Motor neuron (in vitro differentiated cells): ENCODE results near the gene HOXC9. TPM values are rescaled to one million over a fixed set of nuclear protein-coding genes. Genes with fewer than 3 reads are reported as not detected.
"Not testable (repeated sequence)": the region's sequence is repeated elsewhere in the genome, so short reads cannot be mapped to it uniquely, and the experiment has no call there.

Experiments used
- ATAC-seq, 8 experiments: fragments of 200-7000 bp; cut with Tn5 transposase; replicated peaks in 6 of 8; 2 replicates each; pipeline ENCODE4 v1.8.0; 2021; ENCODE audit warnings: mild to moderate bottlenecking in 8 of 8, moderate library complexity in 8 of 8
- H3K27ac ChIP-seq, 2 donors: fragments of 250-450 bp; sonication (Bioruptor Pico); 2 replicates each; pipeline ENCODE4 v1.9.0; 2021; ENCODE audit warnings: antibody characterized with exemption in 2 of 2, mild to moderate bottlenecking in 2 of 2, moderate library complexity in 1 of 2
- H3K4me1 ChIP-seq, 2 donors: fragments of 250-450 bp; sonication (Bioruptor Pico); replicated peaks in 1 of 2; 2 replicates each; pipeline ENCODE4 v1.6.1; 2021; ENCODE audit warnings: antibody characterized with exemption in 2 of 2, mild to moderate bottlenecking in 2 of 2, moderate library complexity in 1 of 2
- H3K4me3 ChIP-seq, 5 donors: fragments of 250-450 bp; sonication (Bioruptor Pico); 2 replicates each; pipeline ENCODE4 v1.9.0; 2021; ENCODE audit warnings: antibody characterized with exemption in 5 of 5, mild to moderate bottlenecking in 5 of 5, moderate library complexity in 4 of 5
- WGBS, 10 experiments: fragments of 450-650 bp; shearing (Covaris generic); methylation state at CpG; one replicate each; pipeline ENCODE4 v1.0.0; 2022; 5-methylcytosine and 5-hydroxymethylcytosine counted together
- in situ Hi-C, 9 experiments: fragments of 400-800 bp; cut with MboI; loops; one replicate each; pipeline ENCODE4 v1.15.0; 2021; ENCODE audit warnings: low sequenced_read_pairs in 9 of 9, low pct_unique_long_range_greater_than_20kb in 2 of 9; ENCODE audit not compliant: unreplicated experiment in 9 of 9
- total RNA-seq, 8 experiments: library from RNA; unstranded; fragments of 300-600 nt; gene quantifications; 2 replicates each; pipeline versions ENCODE4 v1.2.3 to v1.2.4, GENCODE V29; 2022

The HOXC9 gene
- total RNA-seq, 8 experiments from 2014 or later: 1.2 to 21.2 (median 2.3) TPM

- Histone ChIP-seq H3K4me3 (peak overlapping the region in 1 of 5 donors; percentile 49), H3K27ac (peak overlapping the region in 1 of 2 donors; percentile 46), H3K4me1 (peaks cover 67 to 91% of the 10 kb centered on the region in 2 donors)
- 20 to 100% (median 100%) methylated on average over 1 of the region's 2 CpGs; no CpG with 5 or more reads in 6 of the 10 experiments for WGBS, 10 experiments
- ATAC-seq: no peak
- in situ Hi-C loops: loop anchor here in 4 of 9 experiments (10.0 to 25.0 kb wide), 4 partner anchors 94 to 321 kb away; partner anchors contain the start of genes GPR84 (in 1 of the 4) and SMUG1 (in 1 of the 4)
Measured at GRCh38 chr12:54041097-54041690, 41.2 kb downstream of the HOXC9 start.

GRCh38 chr12:54042033-54042432, 42.1 kb downstream of the HOXC9 start:
- ATAC-seq: not testable (repeated sequence)
- in situ Hi-C loops: loop anchor here in 4 of 9 experiments (10.0 to 25.0 kb wide), 4 partner anchors 93 to 320 kb away; partner anchors contain the start of genes GPR84 (in 1 of the 4) and SMUG1 (in 1 of the 4)
- H3K4me1 ChIP-seq: peaks cover 58 to 84% of the 10 kb centered on the region in 2 donors
- H3K4me3 ChIP-seq: peak overlapping the region in 1 of 5 donors; percentile 49
- 13 to 100% (median 70%) methylated on average over 1 to 4 of the region's 6 CpGs; no CpG with 5 or more reads in 2 of the 10 experiments for WGBS, 10 experiments
- peak overlapping the region in 1 of 2 donors; percentile 46 for H3K27ac ChIP-seq

GRCh38 chr12:54042970-54043853, 43.3 kb downstream of the HOXC9 start:
- ATAC-seq: peak in 4 of 8 experiments; percentile 1 to 21 (median 8)
- 40 to 100% (median 62%) methylated on average over 1 to 2 of the region's 6 CpGs; no CpG with 5 or more reads in 2 of the 10 experiments for WGBS, 10 experiments
- H3K27ac ChIP-seq: peak overlapping the region; percentile 50 to 97
- peaks cover 56 to 73% of the 10 kb centered on the region in 2 donors for H3K4me1 ChIP-seq
- in situ Hi-C loops: loop anchor here in 4 of 9 experiments (10.0 to 25.0 kb wide), 4 partner anchors 92 to 319 kb away; partner anchors contain the start of genes GPR84 (in 1 of the 4) and SMUG1 (in 1 of the 4)
- H3K4me3 ChIP-seq: peak overlapping the region in 4 of 5 donors; percentile 16 to 49 (median 38)

- in situ Hi-C loops: loop anchor here in 4 of 9 experiments (10.0 to 25.0 kb wide), 4 partner anchors 90 to 318 kb away; partner anchors contain the start of genes GPR84 (in 1 of the 4) and SMUG1 (in 1 of the 4)
- H3K27ac ChIP-seq: peak overlapping the region; percentile 50 to 97
- H3K4me3 ChIP-seq: peak overlapping the region; percentile 16 to 49 (median 40)
- peaks cover 68 to 70% of the 10 kb centered on the region in 2 donors for H3K4me1 ChIP-seq
- peak in 3 of 8 experiments; percentile 35 to 60 (median 43) for ATAC-seq
- WGBS, 10 experiments: 28 to 86% (median 49%) methylated on average over 1 to 5 of the region's 5 CpGs; no CpG with 5 or more reads in 3 of the 10 experiments
Measured at GRCh38 chr12:54044425-54045103, 44.6 kb downstream of the HOXC9 start.

GRCh38 chr12:54045401-54045800, 45.4 kb downstream of the HOXC9 start:
- in situ Hi-C loops: loop anchor here in 4 of 9 experiments (10.0 to 25.0 kb wide), 4 partner anchors 89 to 317 kb away; partner anchors contain the start of genes GPR84 (in 1 of the 4) and SMUG1 (in 1 of the 4)
- no peak for ATAC-seq
- H3K4me3 ChIP-seq: peak overlapping the region; percentile 35 to 49 (median 40)
- H3K4me1 ChIP-seq: peaks cover 66 to 73% of the 10 kb centered on the region in 2 donors
- H3K27ac ChIP-seq: peak overlapping the region; percentile 94 to 97

GRCh38 chr12:54045868-54046521, 46.0 kb downstream of the HOXC9 start:
- Histone ChIP-seq H3K4me1 (peaks cover 68 to 73% of the 10 kb centered on the region in 2 donors), H3K4me3 (peak overlapping the region; percentile 35 to 49 (median 40)), H3K27ac (peak overlapping the region; percentile 94 to 97)
- in situ Hi-C loops: loop anchor here in 4 of 9 experiments (10.0 to 25.0 kb wide), 4 partner anchors 89 to 316 kb away; partner anchors contain the start of genes GPR84 (in 1 of the 4) and SMUG1 (in 1 of the 4)
- ATAC-seq: peak in 2 of 8 experiments; percentile 9 to 12
- WGBS, 10 experiments: 0 to 73% (median 15%) methylated on average over 1 to 8 of the region's 16 CpGs; no CpG with 5 or more reads in 6 of the 10 experiments

GRCh38 chr12:54046809-54047159, 46.8 kb downstream of the HOXC9 start:
- Histone ChIP-seq H3K4me1 (peaks cover 68 to 73% of the 10 kb centered on the region in 2 donors), H3K4me3 (peak overlapping the region; percentile 35 to 49 (median 40)), H3K27ac (peak overlapping the region; percentile 94 to 97)
- peak in 5 of 8 experiments; percentile 12 to 38 (median 19) for ATAC-seq
- 0 to 96% (median 48%) methylated on average over 4 to 14 of the region's 27 CpGs; no CpG with 5 or more reads in 6 of the 10 experiments for WGBS, 10 experiments
- in situ Hi-C loops: loop anchor here in 4 of 9 experiments (10.0 to 25.0 kb wide), 4 partner anchors 88 to 316 kb away; partner anchors contain the start of genes GPR84 (in 1 of the 4) and SMUG1 (in 1 of the 4)

GRCh38 chr12:54047160-54047963, 47.4 kb downstream of the HOXC9 start:
- peak overlapping the region; percentile 35 to 49 (median 40) for H3K4me3 ChIP-seq
- peak overlapping the region; percentile 94 to 97 for H3K27ac ChIP-seq
- peak in 4 of 8 experiments; percentile 7 to 24 (median 12) for ATAC-seq
- WGBS, 10 experiments: 0 to 100% (median 0%) methylated on average over 1 to 14 of the region's 61 CpGs; no CpG with 5 or more reads in 4 of the 10 experiments
- H3K4me1 ChIP-seq: peaks cover 67 to 70% of the 10 kb centered on the region in 2 donors
- in situ Hi-C loops: loop anchor here in 4 of 9 experiments (10.0 to 25.0 kb wide), 4 partner anchors 87 to 315 kb away; partner anchors contain the start of genes GPR84 (in 1 of the 4) and SMUG1 (in 1 of the 4)

GRCh38 chr12:54047964-54048303, 48.0 kb downstream of the HOXC9 start:
- H3K4me1 ChIP-seq: peaks cover 68 to 70% of the 10 kb centered on the region in 2 donors
- ATAC-seq: no peak
- H3K4me3 ChIP-seq: peak overlapping the region; percentile 35 to 49 (median 40)
- WGBS, 10 experiments: 0 to 100% (median 4%) methylated on average over 1 to 7 of the region's 8 CpGs; no CpG with 5 or more reads in 2 of the 10 experiments
- in situ Hi-C loops: loop anchor here in 4 of 9 experiments (10.0 to 25.0 kb wide), 4 partner anchors 87 to 314 kb away; partner anchors contain the start of genes GPR84 (in 1 of the 4) and SMUG1 (in 1 of the 4)
- peak overlapping the region; percentile 94 to 97 for H3K27ac ChIP-seq

- peak overlapping the region; percentile 94 to 97 for H3K27ac ChIP-seq
- 0 to 100% (median 8%) methylated on average over 1 to 3 of the region's 3 CpGs for WGBS, 10 experiments
- peaks cover 68 to 70% of the 10 kb centered on the region in 2 donors for H3K4me1 ChIP-seq
- ATAC-seq: no peak
- in situ Hi-C loops: loop anchor here in 4 of 9 experiments (10.0 to 25.0 kb wide), 4 partner anchors 86 to 314 kb away; partner anchors contain the start of genes GPR84 (in 1 of the 4) and SMUG1 (in 1 of the 4)
- peak overlapping the region; percentile 35 to 49 (median 40) for H3K4me3 ChIP-seq
Measured at GRCh38 chr12:54048406-54049093, 48.6 kb downstream of the HOXC9 start.
